Smooth muscle cell (in vitro differentiated cells): ENCODE data around the gene MYOF. TPM values are rescaled to one million over a fixed set of nuclear protein-coding genes. Genes with fewer than 3 reads are reported as not detected.
"Not testable (repeated sequence)": the region's sequence is repeated elsewhere in the genome, so short reads cannot be mapped to it uniquely, and the experiment has no call there.

Source experiments
- DNase-seq: peaks from one replicate; lab custom pipeline; 2025; ENCODE audit not compliant: unreplicated experiment; lab: John Stamatoyannopoulos, UW
- H2AFZ ChIP-seq: fragments of 200-600 bp; sonication (generic); 2 replicates; pipeline ENCODE4 v1.6.0; 2016; ENCODE audit warnings: antibody characterized with exemption, low read depth, mild to moderate bottlenecking
- H3F3A ChIP-seq: fragments of 200-600 bp; sonication (generic); 2 replicates; pipeline ENCODE4 v1.6.0; 2017; ENCODE audit warnings: antibody characterized with exemption, low read depth
- H3K27ac ChIP-seq: fragments of 200-600 bp; sonication (generic); 2 replicates; pipeline ENCODE4 v1.5.1; 2016; ENCODE audit warnings: low read depth, mild to moderate bottlenecking
- H3K27me3 ChIP-seq: fragments of 200-600 bp; sonication (generic); 2 replicates; pipeline ENCODE4 v1.6.1; 2016; ENCODE audit warnings: low read depth, mild to moderate bottlenecking
- H3K36me3 ChIP-seq: fragments of 200-600 bp; sonication (generic); 2 replicates; pipeline ENCODE4 v1.5.1; 2016; ENCODE audit warnings: low read depth
- H3K4me1 ChIP-seq: fragments of 200-600 bp; sonication (generic); 2 replicates; pipeline ENCODE4 v1.5.1; 2016; ENCODE audit warnings: low read depth
- H3K4me2 ChIP-seq: fragments of 200-600 bp; sonication (generic); 2 replicates; pipeline ENCODE4 v1.6.0; 2016; ENCODE audit warnings: mild to moderate bottlenecking
- H3K4me3 ChIP-seq: fragments of 200-600 bp; sonication (generic); 2 replicates; pipeline ENCODE4 v1.5.1; 2016; ENCODE audit warnings: mild to moderate bottlenecking
- H3K79me2 ChIP-seq: fragments of 200-600 bp; sonication (generic); 2 replicates; pipeline ENCODE4 v1.6.0; 2016; ENCODE audit warnings: low read depth, mild to moderate bottlenecking
- H3K9ac ChIP-seq: fragments of 200-600 bp; sonication (generic); 2 replicates; pipeline ENCODE4 v1.6.0; 2016; ENCODE audit warnings: low read depth
- H3K9me3 ChIP-seq: fragments of 200-600 bp; sonication (generic); replicated peaks from 2 replicates; pipeline ENCODE4 v1.5.1; 2016; ENCODE audit warnings: low read depth
- H4K20me1 ChIP-seq: fragments of 200-600 bp; sonication (generic); 2 replicates; pipeline ENCODE4 v1.6.0; 2016; ENCODE audit warnings: low read depth
- WGBS: methylation state at CpG from one replicate; pipeline ENCODE4 v1.1.7; 2016; ENCODE audit warnings: low lambda C conversion rate; 5-methylcytosine and 5-hydroxymethylcytosine counted together
- polyA plus RNA-seq: library from polyadenylated mRNA; unstranded; fragments of >200 nt; fragmentation: Nextera tagmentation; extraction: Ambion mirVana; gene quantifications from 2 replicates; pipeline ENCODE4 v1.2.1, GENCODE V29; 2016
- total RNA-seq: library from RNA; depleted of rRNA; stranded (reverse); fragments of >200 nt; gene quantifications from 2 replicates; pipeline ENCODE4 v1.2.3, GENCODE V29; 2014
- TF ChIP-seq, protein P1 (sequence below): fragments of 200-600 bp; sonication (generic); IDR thresholded peaks from 2 replicates; pipeline ENCODE4 v1.5.1; 2017; ENCODE audit warnings: borderline replicate concordance, mild to moderate bottlenecking, antibody characterized with exemption; ENCODE audit not compliant: insufficient read depth, poor library complexity, severe bottlenecking

The MYOF gene
- total and polyA plus RNA-seq, 2 experiments from 2014 or later: 29.6 to 99.5 TPM

DNA sequence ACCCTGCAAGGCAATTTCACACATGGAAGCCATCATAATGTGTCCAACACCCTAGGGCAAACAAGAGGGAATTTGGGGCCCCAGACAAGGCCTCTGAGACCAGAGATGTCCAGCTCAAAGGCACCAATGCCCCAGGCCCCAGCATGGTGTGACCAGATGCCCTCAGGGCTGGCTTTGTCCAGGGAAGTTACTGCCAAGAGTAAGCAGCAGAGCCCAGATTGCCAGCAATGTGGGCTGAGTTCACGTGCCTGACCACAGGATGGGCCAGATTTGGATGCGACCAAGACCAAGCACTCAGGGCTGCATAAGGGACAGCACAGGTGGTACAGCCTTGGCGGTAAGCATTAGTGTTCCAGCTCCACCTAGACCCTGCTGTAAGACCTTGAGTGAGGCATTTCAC is 12.7 kb downstream of the MYOF start:
- Histone ChIP-seq H3K36me3 (no peaks in the 10 kb centered on the region), H3K9ac (peak overlapping the region; percentile 19), H3K4me3 (no peak overlapping the region), H3K27me3 (no peaks in the 10 kb centered on the region), H4K20me1 (no peaks in the 10 kb centered on the region), H3F3A (peaks cover 40% of the 10 kb centered on the region), H3K79me2 (peaks cover 63% of the 10 kb centered on the region), H3K27ac (peak overlapping the region; percentile 98), H2AFZ (no peak overlapping the region), H3K4me2 (no peak overlapping the region), H3K4me1 (peaks cover 18% of the 10 kb centered on the region), H3K9me3 (no peaks in the 10 kb centered on the region)
- TF ChIP-seq, protein P1, sequence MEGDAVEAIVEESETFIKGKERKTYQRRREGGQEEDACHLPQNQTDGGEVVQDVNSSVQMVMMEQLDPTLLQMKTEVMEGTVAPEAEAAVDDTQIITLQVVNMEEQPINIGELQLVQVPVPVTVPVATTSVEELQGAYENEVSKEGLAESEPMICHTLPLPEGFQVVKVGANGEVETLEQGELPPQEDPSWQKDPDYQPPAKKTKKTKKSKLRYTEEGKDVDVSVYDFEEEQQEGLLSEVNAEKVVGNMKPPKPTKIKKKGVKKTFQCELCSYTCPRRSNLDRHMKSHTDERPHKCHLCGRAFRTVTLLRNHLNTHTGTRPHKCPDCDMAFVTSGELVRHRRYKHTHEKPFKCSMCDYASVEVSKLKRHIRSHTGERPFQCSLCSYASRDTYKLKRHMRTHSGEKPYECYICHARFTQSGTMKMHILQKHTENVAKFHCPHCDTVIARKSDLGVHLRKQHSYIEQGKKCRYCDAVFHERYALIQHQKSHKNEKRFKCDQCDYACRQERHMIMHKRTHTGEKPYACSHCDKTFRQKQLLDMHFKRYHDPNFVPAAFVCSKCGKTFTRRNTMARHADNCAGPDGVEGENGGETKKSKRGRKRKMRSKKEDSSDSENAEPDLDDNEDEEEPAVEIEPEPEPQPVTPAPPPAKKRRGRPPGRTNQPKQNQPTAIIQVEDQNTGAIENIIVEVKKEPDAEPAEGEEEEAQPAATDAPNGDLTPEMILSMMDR: no peak
- no peak for DNase-seq
- WGBS: 84% methylated on average over 3 of the region's 3 CpGs

DNA sequence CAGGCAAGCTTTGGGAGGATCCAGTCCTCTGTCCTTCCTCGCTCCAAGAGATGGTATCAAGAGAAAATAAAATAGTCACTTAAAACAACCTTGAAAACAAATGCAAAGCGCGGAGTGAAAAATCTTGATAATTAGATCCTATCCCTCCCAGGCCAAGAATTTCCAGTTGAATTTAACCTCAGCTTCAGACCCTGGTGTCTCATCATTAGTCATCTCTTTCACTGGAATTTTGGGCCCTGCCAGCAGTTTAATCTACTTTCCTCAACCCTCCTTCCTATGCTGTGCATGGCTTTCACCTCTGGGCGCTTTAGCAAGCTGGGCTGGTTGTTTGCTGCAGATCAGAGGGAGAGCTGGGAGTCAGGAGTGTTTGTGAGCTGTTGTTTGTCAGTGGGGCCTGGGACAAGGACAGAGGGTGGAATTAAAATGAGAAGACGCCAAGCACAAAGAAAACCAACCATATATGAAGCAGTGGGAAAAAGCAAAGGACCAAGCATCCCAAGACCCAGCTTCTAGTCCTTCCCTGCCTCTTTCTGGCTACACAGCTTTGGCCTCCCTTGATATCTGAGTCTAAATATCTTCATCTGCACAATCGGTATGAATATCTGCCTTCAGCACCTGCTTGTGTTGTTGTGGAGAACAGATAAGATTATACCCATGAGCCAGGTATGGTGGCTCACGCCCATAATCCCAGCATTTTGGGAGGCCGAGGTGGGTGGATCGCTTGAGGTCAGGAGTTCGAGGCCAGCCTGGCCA is 13.5 kb downstream of the MYOF start:
- 49% methylated on average over 10 of the region's 10 CpGs for WGBS
- Histone ChIP-seq H3K27me3 (no peaks in the 10 kb centered on the region), H3F3A (peaks cover 47% of the 10 kb centered on the region), H4K20me1 (no peaks in the 10 kb centered on the region), H3K4me3 (no peak overlapping the region), H2AFZ (no peak overlapping the region), H3K4me1 (peaks cover 20% of the 10 kb centered on the region), H3K36me3 (no peaks in the 10 kb centered on the region), H3K9me3 (no peaks in the 10 kb centered on the region), H3K79me2 (peaks cover 63% of the 10 kb centered on the region), H3K9ac (peak overlapping the region; percentile 81), H3K27ac (peak overlapping the region; percentile 98), H3K4me2 (peak overlapping the region; percentile 75)
- TF ChIP-seq, protein P1: no peak
- no peak for DNase-seq

DNA sequence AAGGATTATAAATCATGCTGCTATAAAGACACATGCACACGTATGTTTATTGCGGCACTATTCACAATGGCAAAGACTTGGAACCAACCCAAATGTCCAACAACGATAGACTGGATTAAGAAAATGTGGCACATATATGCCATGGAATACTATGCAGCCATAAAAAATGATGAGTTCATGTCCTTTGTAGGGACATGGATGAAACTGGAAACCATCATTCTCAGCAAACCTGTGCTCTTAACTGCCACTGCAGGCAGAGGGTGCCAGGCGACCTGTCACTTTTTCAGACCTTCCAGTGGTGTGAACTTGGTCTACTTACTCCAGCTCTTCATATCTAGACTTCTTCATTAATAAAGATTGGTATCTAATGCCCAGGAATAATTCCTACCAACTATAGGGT is 14.5 kb downstream of the MYOF start:
- peak overlapping the region; percentile 98 for H3K27ac ChIP-seq
- H3K27me3 ChIP-seq, H3K4me3 ChIP-seq, H2AFZ ChIP-seq, H4K20me1 ChIP-seq, DNase-seq, H3K36me3 ChIP-seq, H3K9me3 ChIP-seq: not testable (repeated sequence)
- peaks cover 59% of the 10 kb centered on the region for H3K79me2 ChIP-seq
- WGBS: 95% methylated on average over 3 of the region's 4 CpGs
- H3K4me2 ChIP-seq: peak overlapping the region; percentile 75
- H3F3A ChIP-seq: peaks cover 48% of the 10 kb centered on the region
- H3K4me1 ChIP-seq: peaks cover 18% of the 10 kb centered on the region
- peak overlapping the region; percentile 81 for H3K9ac ChIP-seq

DNA sequence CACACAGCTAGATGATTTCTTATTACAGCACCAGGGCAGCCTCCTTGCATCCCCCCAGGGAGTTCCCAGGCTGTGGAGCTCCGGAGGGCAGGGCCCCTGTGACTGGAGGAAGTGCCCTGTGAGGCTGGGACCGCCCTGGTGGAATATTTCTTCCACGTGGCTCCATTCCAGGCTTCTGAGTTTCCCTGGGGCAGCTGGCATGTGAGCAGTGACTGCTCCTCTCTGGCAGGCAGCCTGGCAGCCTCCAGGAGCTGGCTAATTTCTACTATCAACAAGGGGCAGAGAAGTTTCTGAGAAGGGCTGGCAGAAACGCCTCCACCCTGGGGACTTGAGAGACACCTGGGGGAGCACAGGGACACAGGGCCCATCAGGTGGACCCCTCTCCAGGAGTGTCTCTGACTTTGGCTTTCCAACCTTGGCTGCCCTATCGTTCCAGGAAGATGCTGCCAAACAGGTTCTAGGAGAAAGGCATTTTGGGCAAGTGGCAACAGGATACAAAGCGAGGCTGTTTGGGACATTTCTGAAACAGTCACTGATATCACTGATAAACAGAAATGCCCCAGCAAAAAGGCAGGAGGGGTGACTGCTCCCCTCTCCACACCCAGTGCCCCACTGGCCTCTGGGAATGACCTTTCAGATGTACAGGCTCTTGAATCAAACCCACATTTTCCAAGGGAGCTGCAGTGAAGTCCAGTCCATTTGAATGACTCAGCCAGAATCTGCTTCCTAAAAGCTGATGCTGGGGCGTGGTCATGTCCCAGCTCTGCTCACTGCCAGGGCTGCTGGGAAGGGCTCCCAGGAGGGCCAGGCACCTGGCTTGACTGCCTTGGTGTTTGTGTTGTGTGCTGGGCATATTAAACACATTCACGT is 16.1 kb downstream of the MYOF start:
- peaks cover 51% of the 10 kb centered on the region for H3F3A ChIP-seq
- TF ChIP-seq, protein P1: no peak
- H3K79me2 ChIP-seq: peaks cover 63% of the 10 kb centered on the region
- H3K4me1 ChIP-seq: peaks cover 16% of the 10 kb centered on the region
- H3K9me3 ChIP-seq: no peaks in the 10 kb centered on the region
- no peaks in the 10 kb centered on the region for H4K20me1 ChIP-seq
- H3K4me2 ChIP-seq: peak overlapping the region; percentile 45
- no peak overlapping the region for H3K4me3 ChIP-seq
- peak; percentile 31 for DNase-seq
- H3K27me3 ChIP-seq: no peaks in the 10 kb centered on the region
- no peak overlapping the region for H2AFZ ChIP-seq
- 36% methylated on average over 8 of the region's 8 CpGs for WGBS
- H3K36me3 ChIP-seq: no peaks in the 10 kb centered on the region
- peak overlapping the region; percentile 82 for H3K9ac ChIP-seq
- H3K27ac ChIP-seq: peak overlapping the region; percentile 94
